Prostate gland (tissue), 2 donors: ENCODE measurements around the gene GALNT11. TPM values are rescaled to one million over a fixed set of nuclear protein-coding genes. Genes with fewer than 3 reads are reported as not detected.

ENCODE experiments used
- DNase-seq: peaks from one replicate; pipeline ENCODE4 v3.0.0-alpha.2; 2019; ENCODE audit warnings: low spot score
- H3K27ac ChIP-seq, 2 donors: fragments of 200-600 bp; sonication (generic); 2 replicates each; pipeline ENCODE4 v1.5.1; 2017 to 2019
- H3K27me3 ChIP-seq: fragments of 200-600 bp; sonication (generic); replicated peaks from 2 replicates; pipeline ENCODE4 v1.5.1; 2019; ENCODE audit not compliant: insufficient read depth
- H3K36me3 ChIP-seq, 2 donors: fragments of 200-600 bp; sonication (generic); 1 replicate in 1 of 2; 2 replicates in 1 of 2; pipeline versions ENCODE4 v1.5.1 to v1.8.1; 2017 to 2019
- H3K4me1 ChIP-seq: fragments of 200-600 bp; sonication (generic); replicated peaks from 2 replicates; pipeline ENCODE4 v1.5.1; 2019
- H3K4me3 ChIP-seq, 2 donors: fragments of 200-600 bp; sonication (generic); 2 replicates each; pipeline ENCODE4 v1.5.1; 2017 to 2019
- H3K9me3 ChIP-seq: fragments of 200-600 bp; sonication (generic); 2 replicates; pipeline ENCODE4 v1.5.1; 2017
- POLR2A ChIP-seq: fragments of 450-650 bp; IDR thresholded peaks from one replicate; pipeline ENCODE4 v1.6.1; 2016; ENCODE audit warnings: antibody characterized with exemption, mild to moderate bottlenecking
- POLR2AphosphoS5 ChIP-seq: sonication (generic); formaldehyde crosslinking; IDR thresholded peaks from one replicate; pipeline ENCODE4 v1.6.1; 2017; ENCODE audit warnings: antibody characterized with exemption
- WGBS: methylation state at CpG from one replicate; pipeline ENCODE4 v1.1.5; 2018; 5-methylcytosine and 5-hydroxymethylcytosine counted together
- intact Hi-C: fragments of 100-400 bp; cut with DNase I; formaldehyde crosslinking; loops from one replicate; pipeline ENCODE4 v1.14.2; 2022
- total RNA-seq, 2 donors: library from RNA; depleted of rRNA; stranded (reverse); fragments of >200 nt; gene quantifications; one replicate each; pipeline ENCODE4 v1.1.0, GENCODE V29; 2016
- TF ChIP-seq, protein P1 (sequence below), 4 experiments: fragments of 200-600 bp in 2 of 4; fragments of 450-650 bp in 2 of 4; sonication (generic) in 2 of 4; IDR thresholded peaks; 1 replicate in 3 of 4; 2 replicates in 1 of 4; pipeline ENCODE4 v1.5.1; 2016 to 2019; ENCODE audit warnings: antibody characterized with exemption in 4 of 4, mild to moderate bottlenecking in 2 of 4, moderate library complexity in 2 of 4

Gene GALNT11
- total RNA-seq, 2 donors from 2014 or later, result 50.3 to 76.2 TPM

DNA sequence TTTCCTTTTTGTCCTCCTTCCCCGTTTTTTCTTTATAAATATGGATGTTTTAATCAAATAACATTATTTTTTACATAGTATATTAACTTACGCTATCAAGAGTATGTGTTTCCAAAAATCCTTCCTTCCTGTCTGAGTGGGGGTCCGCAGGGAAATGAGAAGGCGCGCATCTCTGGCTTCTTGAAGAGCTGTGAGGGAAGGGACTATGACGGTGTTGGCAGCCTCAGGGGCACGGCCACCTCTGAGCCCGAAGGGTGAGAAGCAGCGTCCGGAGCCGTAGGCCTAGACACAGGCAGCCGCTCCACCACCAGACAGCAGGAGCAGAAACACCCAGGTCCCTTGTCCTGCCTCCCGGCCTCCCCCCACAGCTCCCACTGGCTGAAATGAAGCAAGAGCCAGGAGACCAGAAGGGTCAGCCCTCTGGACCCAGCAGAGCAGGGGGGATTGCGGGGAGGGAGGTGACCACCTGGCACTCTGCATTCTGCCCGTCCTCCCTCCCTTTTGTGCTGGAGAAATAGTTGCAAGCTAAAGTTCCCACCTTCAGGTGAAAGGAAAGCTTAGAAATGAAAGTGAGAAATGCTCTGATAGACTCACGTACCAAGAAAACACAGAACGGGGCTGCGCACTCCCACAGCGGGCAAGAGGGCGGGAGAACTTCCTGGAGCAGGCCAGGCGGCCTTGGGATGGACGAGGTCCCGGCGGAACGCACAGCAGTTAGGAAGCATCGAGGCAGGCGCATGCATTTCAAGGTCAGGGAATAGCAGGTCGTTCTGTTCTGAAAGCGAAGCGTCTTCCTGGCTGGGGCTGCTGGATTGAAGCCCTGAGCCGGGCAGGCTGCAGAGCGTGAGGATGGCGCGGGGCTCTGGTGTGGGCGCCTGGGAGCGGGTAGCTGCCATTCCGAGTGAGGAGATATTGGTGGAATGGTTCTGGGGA lies 105.5 kb downstream of the GALNT11 start:
- intact Hi-C loops, result no loop called here
- 93% methylated on average over 37 of the region's 37 CpGs for WGBS
- H3K9me3 ChIP-seq, result no peaks in the 10 kb centered on the region
- H3K36me3 ChIP-seq, result peaks cover 0 to 7% of the 10 kb centered on the region in 2 donors
- no peak for DNase-seq
- TF ChIP-seq POLR2AphosphoS5, result no peak
- H3K27ac ChIP-seq, result no peak overlapping the region
- no peaks in the 10 kb centered on the region for H3K4me1 ChIP-seq
- no peaks in the 10 kb centered on the region for H3K27me3 ChIP-seq
- H3K4me3 ChIP-seq, result no peak overlapping the region

GRCh38 chr7:152131981-152132494 lies 106.6 kb downstream of the GALNT11 start:
- Histone ChIP-seq H3K4me1 (no peaks in the 10 kb centered on the region), H3K36me3 (peaks cover 0 to 7% of the 10 kb centered on the region in 2 donors), H3K27ac (no peak overlapping the region), H3K27me3 (no peaks in the 10 kb centered on the region), H3K4me3 (no peak overlapping the region), H3K9me3 (no peaks in the 10 kb centered on the region)
- 86% methylated on average over 12 of the region's 12 CpGs for WGBS
- TF ChIP-seq POLR2A, result no peak
- no peak for TF ChIP-seq POLR2AphosphoS5
- TF ChIP-seq, protein P1, sequence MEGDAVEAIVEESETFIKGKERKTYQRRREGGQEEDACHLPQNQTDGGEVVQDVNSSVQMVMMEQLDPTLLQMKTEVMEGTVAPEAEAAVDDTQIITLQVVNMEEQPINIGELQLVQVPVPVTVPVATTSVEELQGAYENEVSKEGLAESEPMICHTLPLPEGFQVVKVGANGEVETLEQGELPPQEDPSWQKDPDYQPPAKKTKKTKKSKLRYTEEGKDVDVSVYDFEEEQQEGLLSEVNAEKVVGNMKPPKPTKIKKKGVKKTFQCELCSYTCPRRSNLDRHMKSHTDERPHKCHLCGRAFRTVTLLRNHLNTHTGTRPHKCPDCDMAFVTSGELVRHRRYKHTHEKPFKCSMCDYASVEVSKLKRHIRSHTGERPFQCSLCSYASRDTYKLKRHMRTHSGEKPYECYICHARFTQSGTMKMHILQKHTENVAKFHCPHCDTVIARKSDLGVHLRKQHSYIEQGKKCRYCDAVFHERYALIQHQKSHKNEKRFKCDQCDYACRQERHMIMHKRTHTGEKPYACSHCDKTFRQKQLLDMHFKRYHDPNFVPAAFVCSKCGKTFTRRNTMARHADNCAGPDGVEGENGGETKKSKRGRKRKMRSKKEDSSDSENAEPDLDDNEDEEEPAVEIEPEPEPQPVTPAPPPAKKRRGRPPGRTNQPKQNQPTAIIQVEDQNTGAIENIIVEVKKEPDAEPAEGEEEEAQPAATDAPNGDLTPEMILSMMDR (IDR thresholded peaks at IDR 0.05), result no peak
- DNase-seq, result no peak
- intact Hi-C loops, result no loop called here

- no peak overlapping the region for H3K4me3 ChIP-seq
Observed at GRCh38 chr7:152132812-152133211, 107.3 kb downstream of the GALNT11 start.

DNA sequence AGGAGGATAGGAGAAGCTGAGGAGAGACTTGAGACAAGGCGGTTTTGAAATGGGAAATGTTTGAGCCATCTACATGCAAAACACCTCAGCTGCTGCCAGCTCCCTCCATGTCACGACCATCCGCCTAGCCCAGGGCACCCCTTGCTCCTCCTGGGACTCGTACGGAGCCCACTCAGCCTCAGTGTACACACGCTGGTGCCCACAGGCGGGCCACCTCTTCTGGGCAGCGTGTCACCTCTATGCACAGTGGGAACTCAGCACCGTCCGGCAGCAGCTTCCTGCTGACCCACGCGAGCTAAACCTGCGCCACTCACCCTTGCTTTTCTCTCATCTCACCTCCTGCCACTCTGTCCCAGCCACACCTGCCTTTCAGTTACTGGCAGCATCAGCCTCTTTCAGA lies 108.3 kb downstream of the GALNT11 start:
- Histone ChIP-seq H3K36me3 (peaks cover 0 to 9% of the 10 kb centered on the region in 2 donors), H3K4me1 (no peaks in the 10 kb centered on the region), H3K27ac (no peak overlapping the region), H3K4me3 (no peak overlapping the region), H3K27me3 (no peaks in the 10 kb centered on the region), H3K9me3 (no peaks in the 10 kb centered on the region)
- TF ChIP-seq POLR2AphosphoS5 (no peak), POLR2A (no peak)
- TF ChIP-seq, protein P1 (IDR thresholded peaks at IDR 0.05), result no peak
- DNase-seq, result no peak
- WGBS, result 95% methylated on average over 13 of the region's 13 CpGs
- intact Hi-C loops, result no loop called here

More at GRCh38 chr7:152132812-152133211, 107.3 kb downstream of the GALNT11 start:
- TF ChIP-seq POLR2A (no peak), POLR2AphosphoS5 (no peak)
- TF ChIP-seq, protein P1 (IDR thresholded peaks at IDR 0.05), result no peak
- no peak overlapping the region for H3K27ac ChIP-seq
- intact Hi-C loops, result no loop called here
- DNase-seq, result no peak
- H3K4me1 ChIP-seq, result no peaks in the 10 kb centered on the region
- no peaks in the 10 kb centered on the region for H3K27me3 ChIP-seq
- H3K36me3 ChIP-seq, result peaks cover 0 to 7% of the 10 kb centered on the region in 2 donors
- WGBS, result 83% methylated on average over 5 of the region's 5 CpGs
- H3K9me3 ChIP-seq, result no peaks in the 10 kb centered on the region

GRCh38 chr7:152136686-152137085 lies 111.2 kb downstream of the GALNT11 start:
- H3K4me3 ChIP-seq, result no peak overlapping the region
- no peak for DNase-seq
- TF ChIP-seq POLR2A (no peak), POLR2AphosphoS5 (no peak)
- TF ChIP-seq, protein P1 (IDR thresholded peaks at IDR 0.05), result no peak
- H3K9me3 ChIP-seq, result no peaks in the 10 kb centered on the region
- 64% methylated on average over 9 of the region's 9 CpGs for WGBS
- intact Hi-C loops, result no loop called here
- H3K27ac ChIP-seq, result no peak overlapping the region
- peaks cover 4 to 10% of the 10 kb centered on the region in 2 donors for H3K36me3 ChIP-seq
- no peaks in the 10 kb centered on the region for H3K4me1 ChIP-seq
- H3K27me3 ChIP-seq, result no peaks in the 10 kb centered on the region
